HEK293T (cell line): ENCODE measurements around the gene TMEM88.
A peak's percentile ranks its signal among the peaks of the same experiment; 100 is the strongest.

Source experiments
- CTCF ChIA-PET: fragments of 350-600 bp; formaldehyde crosslinking; extraction: SDS; loops from one replicate; lab custom pipeline; 2021; ENCODE audit warnings: antibody characterized with exemption, inconsistent platforms; lab: Yijun Ruan, JAX
- POLR2A ChIA-PET: fragments of 350-600 bp; formaldehyde crosslinking; extraction: SDS; loops from one replicate; lab custom pipeline; 2020; ENCODE audit warnings: antibody characterized with exemption, inconsistent platforms; lab: Yijun Ruan, JAX
- DNase-seq: peaks from one replicate; pipeline ENCODE4 v3.0.0; 2012; ENCODE audit warnings: mixed read lengths; ENCODE audit errors: extremely low spot score
- ARNT ChIP-seq: fragments of 450-650 bp; IDR thresholded peaks from 2 replicates; pipeline ENCODE4 v1.6.1; 2017; ENCODE audit warnings: mild to moderate bottlenecking
- BHLHE40 ChIP-seq: fragments of 450-650 bp; IDR thresholded peaks from 2 replicates; pipeline ENCODE4 v1.6.1; 2016; ENCODE audit warnings: mild to moderate bottlenecking, moderate library complexity, borderline replicate concordance
- CTBP1 ChIP-seq: fragments of 450-650 bp; IDR thresholded peaks from 2 replicates; pipeline ENCODE4 v1.6.1; 2016; ENCODE audit warnings: borderline replicate concordance
- ELF4 ChIP-seq: fragments of 450-650 bp; IDR thresholded peaks from 2 replicates; pipeline ENCODE4 v1.6.1; 2017; ENCODE audit warnings: antibody characterized with exemption
- FOXA1 ChIP-seq: fragments of 450-650 bp; IDR thresholded peaks from 2 replicates; pipeline ENCODE4 v1.6.1; 2016; ENCODE audit warnings: mild to moderate bottlenecking
- FOXK2 ChIP-seq: fragments of 450-650 bp; IDR thresholded peaks from 2 replicates; pipeline ENCODE4 v1.6.1; 2016; ENCODE audit warnings: mild to moderate bottlenecking
- FOXM1 ChIP-seq: fragments of 450-650 bp; IDR thresholded peaks from 2 replicates; pipeline ENCODE4 v1.6.1; 2017; ENCODE audit warnings: mild to moderate bottlenecking, borderline replicate concordance
- HDGF ChIP-seq: fragments of 450-650 bp; IDR thresholded peaks from 2 replicates; pipeline ENCODE4 v1.6.1; 2017; ENCODE audit warnings: antibody characterized with exemption, borderline replicate concordance
- L3MBTL2 ChIP-seq: fragments of 450-650 bp; conservative IDR thresholded peaks from 2 replicates; pipeline ENCODE4 v1.6.1; 2016; ENCODE audit warnings: mild to moderate bottlenecking
- LEF1 ChIP-seq: fragments of 450-650 bp; IDR thresholded peaks from 2 replicates; pipeline ENCODE4 v1.6.1; 2017; ENCODE audit warnings: mild to moderate bottlenecking, borderline replicate concordance
- NFRKB ChIP-seq: fragments of 450-650 bp; IDR thresholded peaks from 2 replicates; pipeline ENCODE4 v1.6.1; 2016; ENCODE audit warnings: mild to moderate bottlenecking, moderate library complexity
- SP1 ChIP-seq: fragments of 450-650 bp; IDR thresholded peaks from 2 replicates; pipeline ENCODE4 v1.6.1; 2017
- SUZ12 ChIP-seq: fragments of 450-650 bp; IDR thresholded peaks from 2 replicates; pipeline ENCODE4 v1.6.1; 2016; ENCODE audit warnings: mild to moderate bottlenecking
- TARDBP ChIP-seq: fragments of 450-650 bp; IDR thresholded peaks from 2 replicates; pipeline ENCODE4 v1.6.1; 2016
- ZNF384 ChIP-seq: fragments of 450-650 bp; IDR thresholded peaks from 2 replicates; pipeline ENCODE4 v1.6.1; 2016
- TF ChIP-seq, protein P1 (sequence below): fragments of 450-650 bp; IDR thresholded peaks from 2 replicates; pipeline ENCODE4 v1.6.1; 2016

The TMEM88 gene

DNA sequence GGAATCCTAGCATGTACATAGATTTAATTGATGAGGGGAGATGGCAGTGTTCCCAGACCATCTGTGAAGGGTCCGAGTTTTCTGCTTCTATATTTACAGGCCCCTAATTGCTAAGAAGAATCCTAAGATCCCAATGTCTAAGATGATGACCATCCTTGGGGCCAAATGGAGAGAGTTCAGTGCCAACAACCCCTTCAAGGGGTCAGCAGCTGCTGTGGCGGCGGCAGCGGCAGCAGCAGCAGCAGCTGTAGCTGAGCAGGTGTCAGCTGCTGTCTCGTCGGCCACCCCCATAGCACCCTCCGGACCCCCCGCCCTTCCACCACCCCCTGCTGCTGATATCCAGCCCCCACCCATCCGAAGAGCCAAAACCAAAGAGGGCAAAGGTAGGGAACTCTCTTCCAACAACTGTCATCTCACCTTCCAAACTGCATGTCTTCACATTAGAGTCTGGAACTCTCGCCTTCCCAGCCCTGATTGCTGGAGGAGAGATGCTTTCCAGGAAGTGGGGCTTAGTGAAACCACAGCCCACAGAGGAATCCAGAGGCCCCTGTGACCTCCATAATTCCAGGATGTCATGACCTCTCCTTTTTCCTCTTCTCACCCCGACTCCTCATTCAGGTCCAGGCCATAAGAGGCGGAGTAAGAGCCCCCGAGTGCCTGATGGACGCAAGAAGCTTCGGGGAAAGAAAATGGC, 38.5 kb downstream of the TMEM88 start:
- ChIA-PET CTCF (no interaction called here), POLR2A (no interaction called here)
- DNase-seq: no peak

DNA sequence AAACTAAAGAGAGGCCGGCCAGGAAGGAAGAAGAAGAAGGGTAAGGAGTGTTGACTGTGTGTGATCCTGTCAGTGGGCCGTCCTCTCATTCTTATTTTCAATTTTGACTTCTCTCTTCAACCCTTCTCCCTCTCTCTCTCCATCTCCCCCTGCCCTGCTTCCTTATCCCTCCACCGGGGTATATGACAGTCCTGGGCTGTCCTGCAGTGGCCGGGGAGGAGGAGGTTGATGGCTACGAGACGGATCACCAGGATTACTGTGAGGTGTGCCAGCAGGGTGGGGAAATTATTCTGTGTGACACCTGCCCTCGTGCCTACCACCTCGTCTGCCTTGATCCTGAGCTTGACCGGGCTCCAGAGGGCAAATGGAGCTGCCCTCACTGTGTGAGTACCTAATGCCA, 39.4 kb downstream of the TMEM88 start:
- DNase-seq: no peak
- POLR2A ChIA-PET: no interaction called here
- CTCF ChIA-PET: no interaction called here
- TF ChIP-seq BHLHE40 (no peak), SP1 (no peak), LEF1 (no peak), ELF4 (no peak), CTBP1 (no peak), FOXK2 (no peak)

More for the DNA sequence above, 38.5 kb downstream of the TMEM88 start:
- TF ChIP-seq TARDBP (no peak), BHLHE40 (no peak), L3MBTL2 (no peak), ZNF384 (no peak), FOXA1 (no peak), HDGF (no peak), LEF1 (no peak), NFRKB (no peak), SUZ12 (no peak), FOXK2 (no peak), CTBP1 (no peak), SP1 (no peak), ELF4 (no peak), ARNT (no peak)
- TF ChIP-seq, protein P1, sequence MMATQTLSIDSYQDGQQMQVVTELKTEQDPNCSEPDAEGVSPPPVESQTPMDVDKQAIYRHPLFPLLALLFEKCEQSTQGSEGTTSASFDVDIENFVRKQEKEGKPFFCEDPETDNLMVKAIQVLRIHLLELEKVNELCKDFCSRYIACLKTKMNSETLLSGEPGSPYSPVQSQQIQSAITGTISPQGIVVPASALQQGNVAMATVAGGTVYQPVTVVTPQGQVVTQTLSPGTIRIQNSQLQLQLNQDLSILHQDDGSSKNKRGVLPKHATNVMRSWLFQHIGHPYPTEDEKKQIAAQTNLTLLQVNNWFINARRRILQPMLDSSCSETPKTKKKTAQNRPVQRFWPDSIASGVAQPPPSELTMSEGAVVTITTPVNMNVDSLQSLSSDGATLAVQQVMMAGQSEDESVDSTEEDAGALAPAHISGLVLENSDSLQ: no peak

DNA sequence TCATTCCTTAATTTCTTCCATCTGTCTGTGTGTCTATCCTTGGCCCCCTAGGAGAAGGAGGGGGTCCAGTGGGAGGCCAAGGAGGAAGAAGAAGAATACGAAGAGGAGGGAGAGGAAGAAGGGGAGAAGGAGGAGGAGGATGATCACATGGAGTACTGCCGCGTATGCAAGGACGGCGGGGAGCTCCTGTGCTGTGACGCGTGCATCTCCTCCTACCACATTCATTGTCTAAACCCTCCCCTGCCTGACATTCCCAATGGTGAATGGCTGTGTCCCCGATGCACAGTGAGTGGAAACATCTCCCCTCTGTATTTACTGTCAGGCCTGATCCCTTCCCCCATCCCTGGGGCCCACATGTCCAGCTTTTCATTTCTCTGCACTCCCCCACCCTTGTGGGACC, 40.0 kb downstream of the TMEM88 start:
- ChIA-PET POLR2A (interaction anchor here (0.6 kb wide), 1 partner anchor 39 kb away, joined by 3 read pairs; no protein-coding TSS in a partner anchor), CTCF (interaction anchor here (0.8 kb wide), 1 partner anchor 206 kb away, joined by 3 read pairs; the partner anchor contains the start of gene WRAP53)
- TF ChIP-seq BHLHE40: no peak
- TF ChIP-seq FOXA1: no peak
- no peak for TF ChIP-seq SP1
- no peak for TF ChIP-seq ARNT
- no peak for TF ChIP-seq TARDBP
- TF ChIP-seq HDGF: no peak
- TF ChIP-seq NFRKB: no peak
- TF ChIP-seq FOXM1: no peak
- no peak for TF ChIP-seq ZNF384
- no peak for TF ChIP-seq FOXK2
- no peak for TF ChIP-seq LEF1
- TF ChIP-seq, protein P1: no peak
- no peak for TF ChIP-seq L3MBTL2
- DNase-seq: no peak

DNA sequence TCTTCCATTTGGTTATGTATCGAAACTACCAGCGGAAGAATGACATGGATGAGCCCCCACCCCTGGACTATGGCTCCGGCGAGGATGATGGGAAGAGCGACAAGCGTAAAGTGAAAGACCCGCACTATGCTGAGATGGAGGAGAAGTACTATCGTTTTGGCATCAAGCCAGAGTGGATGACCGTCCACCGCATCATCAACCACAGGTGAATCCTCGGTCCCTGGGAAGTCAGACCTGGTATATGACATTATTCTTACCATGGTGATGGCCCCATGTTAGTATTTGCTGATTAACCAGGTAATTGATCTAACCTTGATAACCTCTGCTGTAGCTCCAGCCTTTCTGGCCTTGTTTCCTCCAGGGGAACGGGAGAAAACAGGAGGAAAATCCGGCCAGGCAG, 42.2 kb downstream of the TMEM88 start:
- no peak for TF ChIP-seq NFRKB
- TF ChIP-seq L3MBTL2: no peak
- no peak for TF ChIP-seq LEF1
- no peak for TF ChIP-seq ARNT
- TF ChIP-seq BHLHE40: no peak
- TF ChIP-seq TARDBP: no peak
- no peak for TF ChIP-seq CTBP1
- TF ChIP-seq FOXK2: no peak
- TF ChIP-seq ZNF384: no peak
- TF ChIP-seq HDGF: no peak
- no peak for TF ChIP-seq ELF4
- TF ChIP-seq SUZ12: no peak
- TF ChIP-seq FOXA1: no peak
- TF ChIP-seq SP1: no peak
- TF ChIP-seq, protein P1: no peak
- TF ChIP-seq FOXM1: no peak
- POLR2A ChIA-PET: no interaction called here
- no peak for DNase-seq
- CTCF ChIA-PET: interaction anchor here (1.7 to 2.4 kb wide), 2 partner anchors 38 to 153 kb away, joined by 4 to 7 read pairs; no protein-coding TSS in a partner anchor

DNA sequence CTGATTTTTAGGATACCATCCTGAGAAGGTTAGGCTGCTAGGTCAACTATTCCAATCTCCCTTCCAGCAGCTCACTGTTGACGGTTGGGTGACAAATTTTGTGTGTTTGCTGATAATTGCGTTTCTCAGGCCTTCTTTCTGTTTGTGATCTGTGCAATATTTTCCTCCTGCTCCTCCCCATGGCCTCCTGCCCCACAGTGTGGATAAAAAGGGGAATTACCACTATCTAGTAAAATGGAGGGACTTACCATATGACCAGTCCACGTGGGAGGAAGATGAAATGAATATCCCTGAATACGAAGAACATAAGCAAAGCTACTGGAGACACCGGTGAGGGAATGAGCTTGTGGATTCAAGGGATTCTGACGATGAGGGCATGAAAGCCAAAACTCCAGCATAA, 42.9 kb downstream of the TMEM88 start:
- peak; percentile 21 for DNase-seq
- TF ChIP-seq FOXA1 (no peak), FOXM1 (no peak), ELF4 (no peak), BHLHE40 (no peak), ZNF384 (no peak), SUZ12 (no peak), CTBP1 (no peak), FOXK2 (no peak), NFRKB (no peak), TARDBP (no peak), LEF1 (no peak), L3MBTL2 (no peak), HDGF (no peak), SP1 (no peak)
- TF ChIP-seq, protein P1: no peak
- ChIA-PET CTCF (interaction anchor here (1.1 to 2.4 kb wide), 4 partner anchors 12 to 154 kb away, joined by 3 to 7 read pairs (median 4); partner anchors contain the start of gene NAA38), POLR2A (no interaction called here)
